Mucosa of descending colon (tissue), 3 donors: ENCODE measurements around the gene C19orf38. TPM values are rescaled to one million over a fixed set of nuclear protein-coding genes. Genes with fewer than 3 reads are reported as not detected.
"Not testable (repeated sequence)": the region's sequence is repeated elsewhere in the genome, so short reads cannot be mapped to it uniquely, and the experiment has no call there.

Source experiments
- ATAC-seq: fragments of 200-7000 bp; cut with Tn5 transposase; one replicate; pipeline ENCODE4 v1.9.1; 2020; ENCODE audit warnings: mild to moderate bottlenecking, moderate library complexity
- DNase-seq, 3 donors: peaks; one replicate each; pipeline ENCODE4 v3.0.0-alpha.2; 2020
- H3K36me3 ChIP-seq: fragments of 200-600 bp; one replicate; pipeline ENCODE4 v1.8.0; 2021; ENCODE audit warnings: low read depth, mild to moderate bottlenecking
- H3K4me1 ChIP-seq: fragments of 200-600 bp; one replicate; pipeline ENCODE4 v1.8.0; 2021; ENCODE audit warnings: low read depth, mild to moderate bottlenecking
- H3K4me3 ChIP-seq: fragments of 200-600 bp; one replicate; pipeline ENCODE4 v1.8.0; 2021; ENCODE audit warnings: mild to moderate bottlenecking
- H3K9me3 ChIP-seq: fragments of 200-600 bp; one replicate; pipeline ENCODE4 v1.8.0; 2021; ENCODE audit warnings: mild to moderate bottlenecking
- CTCF ChIP-seq: fragments of 200-600 bp; IDR thresholded peaks from one replicate; pipeline ENCODE4 v1.8.0; 2022; ENCODE audit warnings: antibody characterized with exemption, mild to moderate bottlenecking
- intact Hi-C, 2 donors: fragments of 100-400 bp; cut with DNase I in 1 of 2; cut with micrococcal nuclease in 1 of 2; formaldehyde crosslinking; loops; one replicate each; pipeline versions ENCODE4 v1.11.0 to v1.11.1; 2022; cut with DNase I, micrococcal nuclease
- total RNA-seq, 3 donors: library from RNA; stranded (reverse); fragmentation: NEBNext Ultra II Directional in 2 of 3; extraction: Animal tissue kit (Norgen Biotek cat#: 25700) in 2 of 3; gene quantifications; one replicate each; pipeline versions ENCODE4 v1.2.1 to v1.2.4, GENCODE V29; 2021 to 2023
- donor health status: DM: no; HTN: no; CAD: no; lungs with moderate emphysema.
- donor health status: DM: no; HTN: no; CAD: no.
- donor health status: DM: no; HTN: yes; CAD: no.

Gene C19orf38
- total RNA-seq, 3 donors from 2014 or later, result 0.64 to 1.9 (median 0.73) TPM

- TF ChIP-seq CTCF, result no peak
- ATAC-seq (peak; percentile 4), DNase-seq (peak in 1 of 3 donors; percentile 23)
- H3K4me3 ChIP-seq, result no peak overlapping the region
- H3K9me3 ChIP-seq, result no peaks in the 10 kb centered on the region
- intact Hi-C loops, result loop anchor here in 1 of 2 donors (10.0 kb wide), 1 partner anchor 148 kb away; the partner anchor contains the start of gene DNM2
- no peaks in the 10 kb centered on the region for H3K36me3 ChIP-seq
- no peaks in the 10 kb centered on the region for H3K4me1 ChIP-seq
Observed at GRCh38 chr19:10863107-10863717, 15.0 kb downstream of the C19orf38 start.

- intact Hi-C loops, result loop anchor here in 1 of 2 donors (10.0 kb wide), 1 partner anchor 150 kb away; the partner anchor contains the start of gene DNM2
- DNase-seq (peak; percentile 86 to 91 (median 90)), ATAC-seq (peak; percentile 91)
- H3K9me3 ChIP-seq, result no peaks in the 10 kb centered on the region
- H3K4me1 ChIP-seq, result no peaks in the 10 kb centered on the region
- peak; percentile 77 for TF ChIP-seq CTCF
- no peaks in the 10 kb centered on the region for H3K36me3 ChIP-seq
- H3K4me3 ChIP-seq, result no peak overlapping the region
Observed at GRCh38 chr19:10864538-10864899, 16.3 kb downstream of the C19orf38 start.

GRCh38 chr19:10866495-10866894 lies 18.3 kb downstream of the C19orf38 start:
- Histone ChIP-seq H3K4me3 (no peak overlapping the region), H3K36me3 (peaks cover 3% of the 10 kb centered on the region), H3K4me1 (peaks cover 3% of the 10 kb centered on the region), H3K9me3 (no peaks in the 10 kb centered on the region)
- no peak for DNase-seq
- ATAC-seq, result no peak
- TF ChIP-seq CTCF, result no peak
- intact Hi-C loops, result loop anchor here in 1 of 2 donors (10.0 kb wide), 1 partner anchor 152 kb away; the partner anchor contains the start of gene DNM2

GRCh38 chr19:10868872-10869547 lies 20.8 kb downstream of the C19orf38 start:
- no peaks in the 10 kb centered on the region for H3K9me3 ChIP-seq
- no peak for TF ChIP-seq CTCF
- H3K4me1 ChIP-seq, result peaks cover 7% of the 10 kb centered on the region
- DNase-seq, result no peak
- no peak overlapping the region for H3K4me3 ChIP-seq
- H3K36me3 ChIP-seq, result peaks cover 3% of the 10 kb centered on the region
- no peak for ATAC-seq
- intact Hi-C loops, result loop anchor here in 1 of 2 donors (10.0 kb wide), 1 partner anchor 154 kb away; the partner anchor contains the start of gene DNM2

GRCh38 chr19:10869872-10870311 lies 21.7 kb downstream of the C19orf38 start:
- DNase-seq, result peak; percentile 61 to 72 (median 64)
- H3K4me1 ChIP-seq, result peaks cover 11% of the 10 kb centered on the region
- H3K9me3 ChIP-seq, H3K4me3 ChIP-seq, H3K36me3 ChIP-seq, ATAC-seq: not testable (repeated sequence)
- intact Hi-C loops, result loop anchor here in 1 of 2 donors (10.0 kb wide), 1 partner anchor 155 kb away; the partner anchor contains the start of gene DNM2

GRCh38 chr19:10870501-10870954 lies 22.3 kb downstream of the C19orf38 start:
- Histone ChIP-seq H3K9me3 (no peaks in the 10 kb centered on the region), H3K4me1 (peaks cover 11% of the 10 kb centered on the region), H3K36me3 (peaks cover 3% of the 10 kb centered on the region), H3K4me3 (no peak overlapping the region)
- ATAC-seq (no peak), DNase-seq (no peak)
- no peak for TF ChIP-seq CTCF
- intact Hi-C loops, result no loop called here
